GM12878 (cell line): ENCODE data around the gene FITM1. TPM values are rescaled to one million over a fixed set of nuclear protein-coding genes. Genes with fewer than 3 reads are reported as not detected.

Source experiments
- ATAC-seq: fragments of 200-7000 bp; cut with Tn5 transposase; 3 replicates; pipeline ENCODE4 v1.9.1; 2020; ENCODE audit warnings: mild to moderate bottlenecking, moderate library complexity
- BruUV-seq: library from RNA; stranded (reverse); fragments of 400-500 nt; replicated peaks from 2 replicates; lab custom pipeline; 2021; lab: Mats Ljungman, UMichigan
- CTCF ChIA-PET: fragments of 300-600 bp; sonication (Branson Sonifier 250); formaldehyde crosslinking; extraction: SDS; loops from one replicate; lab custom pipeline; 2021; ENCODE audit warnings: inconsistent platforms; lab: Yijun Ruan, JAX
- POLR2A ChIA-PET: fragments of 350-600 bp; formaldehyde crosslinking; extraction: SDS; loops from one replicate; lab custom pipeline; 2021; ENCODE audit warnings: inconsistent platforms; lab: Charles Lee
- RAD21 ChIA-PET: fragments of 300-600 bp; sonication (Branson Sonifier 250); formaldehyde crosslinking; loops from one replicate; lab custom pipeline; 2023; ENCODE audit warnings: antibody characterized with exemption; ENCODE audit not compliant: unreplicated experiment; lab: Charles Lee
- SMC1A ChIA-PET: fragments of 300-600 bp; sonication (Branson Sonifier 250); formaldehyde crosslinking; loops from one replicate; lab custom pipeline; 2023; ENCODE audit not compliant: unreplicated experiment, uncharacterized antibody; lab: Charles Lee
- DNase-seq: peaks from one replicate; pipeline ENCODE4 v3.0.0-alpha.2; 2011; ENCODE audit warnings: low read depth, low spot score
- FAIRE-seq: peaks from 3 replicates; lab custom pipeline; 2011; peaks lifted over from hg19 to GRCh38; lab: Jason Lieb, UNC
- H2AFZ ChIP-seq: 2 replicates; pipeline ENCODE4 v1.6.0; 2011; ENCODE audit warnings: low read depth, low read length, control low read depth; ENCODE audit not compliant: control insufficient read depth
- H3K27ac ChIP-seq: 2 replicates; pipeline ENCODE4 v1.5.1; 2011; ENCODE audit warnings: control low read depth; ENCODE audit not compliant: control insufficient read depth, insufficient read depth
- H3K27me3 ChIP-seq, 2 experiments: replicated peaks in 1 of 2; 2 replicates each; pipeline versions ENCODE4 v1.6.0 to v1.6.1; 2011; ENCODE audit warnings: low read length in 1 of 2; ENCODE audit not compliant: control insufficient read depth in 2 of 2, insufficient read depth in 2 of 2
- H3K36me3 ChIP-seq, 2 experiments: 2 replicates each; pipeline ENCODE4 v1.5.1; 2011; ENCODE audit warnings: low read length in 1 of 2; ENCODE audit not compliant: control insufficient read depth in 2 of 2, insufficient read depth in 2 of 2
- H3K4me1 ChIP-seq: 2 replicates; pipeline ENCODE4 v1.6.1; 2011; ENCODE audit warnings: mild to moderate bottlenecking, low read length, moderate library complexity, mixed read lengths; ENCODE audit not compliant: control insufficient read depth, insufficient read depth
- H3K4me2 ChIP-seq: 2 replicates; pipeline ENCODE4 v1.6.0; 2011; ENCODE audit warnings: control low read depth; ENCODE audit not compliant: control insufficient read depth, insufficient read depth
- H3K4me3 ChIP-seq: fragments of 200-600 bp; sonication (generic); 2 replicates; pipeline ENCODE4 v1.5.1; 2016
- H3K79me2 ChIP-seq: 2 replicates; pipeline ENCODE4 v1.6.0; 2011; ENCODE audit warnings: low read length; ENCODE audit not compliant: control insufficient read depth, insufficient read depth
- H3K9ac ChIP-seq: 2 replicates; pipeline ENCODE4 v1.8.0; 2011; ENCODE audit warnings: low read length, control low read depth, mixed read lengths; ENCODE audit not compliant: control insufficient read depth, insufficient read depth
- H3K9me3 ChIP-seq: replicated peaks from 3 replicates; pipeline ENCODE4 v1.5.1; 2011; ENCODE audit warnings: mild to moderate bottlenecking, low read length; ENCODE audit not compliant: control insufficient read depth, insufficient read depth
- H4K20me1 ChIP-seq: 2 replicates; pipeline ENCODE4 v1.6.0; 2011; ENCODE audit not compliant: control insufficient read depth, insufficient read depth
- POLR2AphosphoS5 ChIP-seq: IDR thresholded peaks from 2 replicates; pipeline ENCODE4 v1.6.1; 2011; ENCODE audit warnings: mild to moderate bottlenecking, low read length, inconsistent platforms
- SKIL ChIP-seq: fragments of 450-650 bp; IDR thresholded peaks from 2 replicates; pipeline ENCODE4 v1.6.1; 2017; ENCODE audit warnings: mild to moderate bottlenecking, low read depth, inconsistent platforms; ENCODE audit not compliant: poor library complexity, severe bottlenecking
- WGBS: methylation state at CpG from one replicate; pipeline ENCODE4 v1.1.6; 2016; ENCODE audit warnings: low lambda C conversion rate; ENCODE audit not compliant: insufficient replicate concordance, insufficient coverage; ENCODE audit errors: missing lambda C conversion rate; 5-methylcytosine and 5-hydroxymethylcytosine counted together
- in situ Hi-C: fragments of 300-500 bp; cut with MboI; formaldehyde crosslinking; loops from 9 replicates; pipeline ENCODE4 v1.14.3; 2018; ENCODE audit warnings: mixed read lengths
- intact Hi-C: fragments of 100-400 bp; cut with micrococcal nuclease; formaldehyde crosslinking; loops from one replicate; pipeline ENCODE4 v1.14.2; 2022; ENCODE audit not compliant: unreplicated experiment
- polyA plus RNA-seq, 11 experiments: library from polyadenylated mRNA; depleted of rRNA in 4 of 11; unstranded in 6 of 11; stranded (reverse) in 5 of 11; fragments of >200 nt; fragmentation: Nextera tagmentation in 4 of 11; fragmentation: Illumina TruSeq in 1 of 11; extraction: Ambion mirVana in 4 of 11; extraction: Trizol in 1 of 11; gene quantifications; 1 replicate in 1 of 11; 2 replicates in 10 of 11; pipeline versions ENCODE4 v1.2.1 to v1.2.3, GENCODE V29; 2011 to 2016; ENCODE audit warnings: inconsistent platforms in 2 of 11, missing spikeins in 2 of 11, low read depth in 1 of 11
- total RNA-seq, 4 experiments: library from RNA; depleted of rRNA in 3 of 4; stranded (reverse); fragments of >200 nt in 3 of 4; fragmentation: Illumina TruSeq in 1 of 4; extraction: Trizol in 1 of 4; gene quantifications; 2 replicates each; pipeline versions ENCODE4 v1.2.1 to v1.2.3, GENCODE V29; 2013 to 2021

The FITM1 gene
- total and polyA plus RNA-seq, 10 of the 15 experiments (the other 5 are each of a cell fraction or from before 2014, with no cell fraction given), result 0.11 to 1.9 (median 0.45) TPM; not detected in 2

DNA sequence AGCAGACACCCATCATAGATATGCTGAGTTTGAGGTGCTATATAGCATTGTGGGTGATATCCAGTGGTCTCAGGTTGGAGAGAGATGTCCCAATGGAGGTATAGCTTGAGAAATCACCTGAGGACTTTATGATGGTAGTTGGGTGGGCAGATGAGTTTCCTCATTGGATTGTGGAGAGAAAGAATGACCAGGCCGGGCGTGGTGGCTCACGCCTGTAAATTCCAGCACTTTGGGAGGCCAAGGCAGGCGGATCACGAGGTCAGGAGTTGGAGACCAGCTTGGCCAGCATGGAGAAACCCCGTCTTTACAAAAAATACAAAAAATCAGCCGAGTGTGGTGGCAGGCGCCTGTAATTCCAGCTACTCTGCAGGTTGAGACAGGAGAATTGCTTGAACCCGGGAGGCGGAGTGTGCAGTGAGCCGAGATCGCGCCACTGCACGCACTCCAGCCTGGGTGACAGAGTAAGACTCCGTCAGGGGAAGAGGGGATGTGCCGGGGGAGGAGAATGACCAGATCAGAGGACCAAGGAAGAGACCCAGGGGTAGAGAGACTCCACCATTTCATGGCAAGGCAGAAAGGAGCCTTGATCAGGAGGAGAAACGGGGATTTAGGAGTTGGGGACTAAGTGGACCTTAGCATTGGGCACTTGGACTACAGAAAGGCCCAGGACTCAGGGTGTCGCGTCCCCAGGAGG, 37.1 kb upstream of the FITM1 start:
- no peaks in the 10 kb centered on the region for H3K27me3 ChIP-seq
- peaks cover 24% of the 10 kb centered on the region for H3K79me2 ChIP-seq
- intact Hi-C loops, result loop anchor here (5.0 kb wide), 1 partner anchor 204 kb away; the partner anchor contains the start of genes DHRS1 and NOP9
- DNase-seq, result no peak
- ChIA-PET CTCF (interaction anchor here (0.9 to 11.2 kb wide), 20 partner anchors 12 to 504 kb away, joined by 3 to 294 read pairs (median 6); partner anchors contain the start of genes CARMIL3, DCAF11, IRF9 and LTB4R2), RAD21 (interaction anchor here (0.6 to 9.1 kb wide), 16 partner anchors 12 to 936 kb away, joined by 3 to 153 read pairs (median 9); partner anchors contain the start of genes DCAF11, IPO4, IRF9 and MDP1), POLR2A (interaction anchor here (0.6 to 6.8 kb wide), 19 partner anchors 9 to 1613 kb away, joined by 3 to 90 read pairs (median 5); partner anchors contain the start of genes CARMIL3, CPNE6, DCAF11 and IRF9), SMC1A (interaction anchor here (1.0 to 9.2 kb wide), 10 partner anchors 13 to 150 kb away, joined by 3 to 195 read pairs (median 24); partner anchors contain the start of genes DCAF11, IRF9, NRL and PSME2)
- in situ Hi-C loops, result loop anchor here (5.0 kb wide), 2 partner anchors 36 to 116 kb away; no protein-coding TSS in a partner anchor
- peak overlapping the region; percentile 30; the same call in 1 of the 2 replicates for H3K27ac ChIP-seq
- no TSS peak for BruUV-seq
- H3K9ac ChIP-seq, result 0 out of 2 replicates have a peak overlapping the region, but pooled peaks have one; percentile 100
- 0 out of 2 replicates have a peak, but pooled peaks cover 3% of the 10 kb centered on the region for H3K4me1 ChIP-seq
- ATAC-seq, result no peak
- no peak for FAIRE-seq
- no peaks in the 10 kb centered on the region for H3K9me3 ChIP-seq
- no peaks in the 10 kb centered on the region for H4K20me1 ChIP-seq
- TF ChIP-seq SKIL, result no peak
- 0 out of 2 replicates have a peak, but pooled peaks have one; percentile 6 for TF ChIP-seq POLR2AphosphoS5
- TF ChIP-seq, all 136 proteins: peak for 1
- H3K4me3 ChIP-seq, result peak overlapping the region; percentile 98; the same call in 1 of the 2 replicates
- no peak overlapping the region; the same call in 1 of the 2 replicates for H2AFZ ChIP-seq
- peak overlapping the region; percentile 64 for H3K4me2 ChIP-seq
- 84% methylated on average over 18 of the region's 19 CpGs for WGBS
- peaks cover 0 to 2% of the 10 kb centered on the region in 2 experiments; a peak in 2 of 4 replicates for H3K36me3 ChIP-seq
